SK-N-SH (cell line): Measurements from ENCODE around the gene CTNNA3. TPM values are rescaled to one million over a fixed set of nuclear protein-coding genes. Genes with fewer than 3 reads are reported as not detected.

Source experiments
- CTCF ChIA-PET: fragments of 300-600, 350-600 bp; formaldehyde crosslinking; extraction: SDS; loops from one replicate; lab custom pipeline; 2021; lab: Yijun Ruan, JAX
- POLR2A ChIA-PET: fragments of 350-600 bp; sonication (Branson Sonifier 250); formaldehyde crosslinking; extraction: SDS; loops from one replicate; lab custom pipeline; 2020; ENCODE audit warnings: antibody characterized with exemption, inconsistent platforms; lab: Yijun Ruan, JAX
- DNase-seq: peaks from one replicate; pipeline ENCODE4 v3.0.0; 2012
- H2AFZ ChIP-seq: fragments of 200-600 bp; sonication (generic); 2 replicates; pipeline ENCODE4 v1.8.1; 2016; ENCODE audit warnings: antibody characterized with exemption, mild to moderate bottlenecking, low read depth
- H3F3A ChIP-seq: fragments of 200-600 bp; sonication (generic); replicated peaks from 2 replicates; pipeline ENCODE3; 2016; ENCODE audit warnings: antibody characterized with exemption, mild to moderate bottlenecking; ENCODE audit not compliant: insufficient read depth
- H3K27ac ChIP-seq, 2 experiments: fragments of 200-500 bp in 1 of 2; fragments of 200-600 bp in 1 of 2; sonication (Bioruptor generic) in 1 of 2; sonication (generic), shearing (Covaris generic) in 1 of 2; 2 replicates each; pipeline versions ENCODE4 v1.5.1 to v1.6.1; 2014 to 2016; ENCODE audit warnings: low read depth in 2 of 2, inconsistent platforms in 1 of 2, low read length in 1 of 2, mild to moderate bottlenecking in 1 of 2, mixed read lengths in 1 of 2
- H3K27me3 ChIP-seq: fragments of 200-600 bp; sonication (generic), shearing (Covaris generic); 2 replicates; pipeline ENCODE4 v1.6.1; 2016; ENCODE audit warnings: mixed run types; ENCODE audit not compliant: insufficient read depth
- H3K36me3 ChIP-seq, 2 experiments: fragments of 200-500 bp in 1 of 2; fragments of 200-600 bp in 1 of 2; sonication (Bioruptor generic) in 1 of 2; sonication (generic) in 1 of 2; replicated peaks in 1 of 2; 2 replicates each; pipeline versions ENCODE3 to v1.5.1; 2014 to 2016; ENCODE audit warnings: low read length in 1 of 2, mild to moderate bottlenecking in 1 of 2; ENCODE audit not compliant: insufficient read depth in 2 of 2, control insufficient read depth in 1 of 2
- H3K4me1 ChIP-seq, 2 experiments: fragments of 200-500 bp in 1 of 2; fragments of 200-600 bp in 1 of 2; sonication (Bioruptor generic) in 1 of 2; sonication (generic), shearing (Covaris generic) in 1 of 2; 2 replicates each; pipeline versions ENCODE4 v1.5.1 to v1.6.1; 2014 to 2016; ENCODE audit warnings: low read depth in 1 of 2, low read length in 1 of 2, mixed run types in 1 of 2; ENCODE audit not compliant: insufficient read depth in 2 of 2, control insufficient read depth in 1 of 2
- H3K4me2 ChIP-seq: fragments of 200-600 bp; sonication (generic), shearing (Covaris generic); 2 replicates; pipeline ENCODE4 v1.6.1; 2017; ENCODE audit warnings: mixed run types
- H3K4me3 ChIP-seq, 2 experiments: fragments of 200-500 bp in 1 of 2; fragments of 200-600 bp in 1 of 2; sonication (Bioruptor generic) in 1 of 2; sonication (generic), shearing (Covaris generic) in 1 of 2; 2 replicates each; pipeline versions ENCODE4 v1.5.1 to v1.8.1; 2014 to 2016; ENCODE audit warnings: low read depth in 2 of 2, inconsistent platforms in 1 of 2, low read length in 1 of 2, mild to moderate bottlenecking in 1 of 2, mixed read lengths in 1 of 2, moderate library complexity in 1 of 2
- H3K79me2 ChIP-seq: fragments of 200-600 bp; sonication (generic); 2 replicates; pipeline ENCODE4 v1.8.1; 2017; ENCODE audit warnings: mild to moderate bottlenecking; ENCODE audit not compliant: insufficient read depth
- H3K9ac ChIP-seq: fragments of 200-600 bp; sonication (generic); 2 replicates; pipeline ENCODE4 v1.6.1; 2017; ENCODE audit warnings: mixed run types
- H3K9me2 ChIP-seq: fragments of 200-600 bp; sonication (generic); 2 replicates; pipeline ENCODE4 v1.6.1; 2017; ENCODE audit warnings: mixed run types
- H3K9me3 ChIP-seq: fragments of 200-600 bp; sonication (generic); 2 replicates; pipeline ENCODE4 v1.6.1; 2017; ENCODE audit warnings: mixed run types, mild to moderate bottlenecking, moderate library complexity
- H4K20me1 ChIP-seq: fragments of 200-600 bp; sonication (generic); 2 replicates; pipeline ENCODE4 v1.6.1; 2017; ENCODE audit warnings: mild to moderate bottlenecking, mixed run types; ENCODE audit not compliant: insufficient read depth
- CHD2 ChIP-seq: fragments of 150-350 bp; IDR thresholded peaks from 2 replicates; pipeline ENCODE4 v1.6.1; 2018; ENCODE audit warnings: low read length; ENCODE audit not compliant: partially characterized antibody
- FOSL2 ChIP-seq: IDR thresholded peaks from 2 replicates; pipeline ENCODE4 v1.4.0; 2012; ENCODE audit warnings: low read depth, mild to moderate bottlenecking, moderate library complexity, borderline replicate concordance
- FOXJ3 ChIP-seq: sonication (generic); formaldehyde crosslinking; IDR thresholded peaks from 2 replicates; pipeline ENCODE4 v1.5.1; 2020; ENCODE audit warnings: mild to moderate bottlenecking, missing genetic modification reagents
- FOXM1 ChIP-seq: IDR thresholded peaks from 2 replicates; pipeline ENCODE4 v1.4.0; 2012; ENCODE audit warnings: low read depth, mild to moderate bottlenecking
- GABPA ChIP-seq: IDR thresholded peaks from 2 replicates; pipeline ENCODE4 v1.4.0; 2012; ENCODE audit warnings: low read depth, mild to moderate bottlenecking
- JUND ChIP-seq: IDR thresholded peaks from 2 replicates; pipeline ENCODE4 v1.4.0; 2012
- NRF1 ChIP-seq: IDR thresholded peaks from 2 replicates; pipeline ENCODE4 v1.6.1; 2012; ENCODE audit warnings: low read depth, mild to moderate bottlenecking, low read length
- POLR2AphosphoS5 ChIP-seq: IDR thresholded peaks from 2 replicates; pipeline ENCODE4 v1.6.1; 2012; ENCODE audit warnings: low read depth, low read length
- RAD21 ChIP-seq: IDR thresholded peaks from 2 replicates; pipeline ENCODE4 v1.6.1; 2012; ENCODE audit warnings: mild to moderate bottlenecking, low read length
- RCOR1 ChIP-seq: fragments of 150-350 bp; IDR thresholded peaks from 2 replicates; pipeline ENCODE4 v1.6.1; 2017; ENCODE audit warnings: antibody characterized with exemption, low read length
- RFX5 ChIP-seq: IDR thresholded peaks from 2 replicates; pipeline ENCODE4 v1.6.1; 2012; ENCODE audit warnings: mild to moderate bottlenecking, improper control_type of control experiment, low read length
- SMC3 ChIP-seq: IDR thresholded peaks from 2 replicates; pipeline ENCODE4 v1.6.1; 2012; ENCODE audit warnings: low read depth, low read length, improper control_type of control experiment
- WGBS: methylation state at CpG from one replicate; pipeline ENCODE4 v1.1.6; 2017; ENCODE audit warnings: low lambda C conversion rate; 5-methylcytosine and 5-hydroxymethylcytosine counted together
- polyA plus RNA-seq, 3 experiments: library from polyadenylated mRNA; depleted of rRNA; stranded (reverse); fragments of >200 nt; gene quantifications; 2 replicates each; pipeline ENCODE4 v1.2.3, GENCODE V29; 2012
- TF ChIP-seq, protein P1 (sequence below): IDR thresholded peaks from 2 replicates; pipeline ENCODE4 v1.4.0; 2012; ENCODE audit warnings: low read depth, borderline replicate concordance
- TF ChIP-seq, protein P2 (sequence below): fragments of 150-350 bp; IDR thresholded peaks from 2 replicates; pipeline ENCODE4 v1.6.1; 2017; ENCODE audit warnings: antibody characterized with exemption, low read length, low read depth, borderline replicate concordance
- TF ChIP-seq, protein P3 (sequence below): IDR thresholded peaks from 2 replicates; pipeline ENCODE4; 2012
- TF ChIP-seq, protein P4 (sequence below): fragments of 150-350 bp; IDR thresholded peaks from 2 replicates; pipeline ENCODE4 v1.6.1; 2016; ENCODE audit warnings: mild to moderate bottlenecking, low read depth, low read length

CTNNA3 gene
- polyA plus RNA-seq, 1 of the 3 experiments (the other 2 are of a cell fraction), result not detected

DNA sequence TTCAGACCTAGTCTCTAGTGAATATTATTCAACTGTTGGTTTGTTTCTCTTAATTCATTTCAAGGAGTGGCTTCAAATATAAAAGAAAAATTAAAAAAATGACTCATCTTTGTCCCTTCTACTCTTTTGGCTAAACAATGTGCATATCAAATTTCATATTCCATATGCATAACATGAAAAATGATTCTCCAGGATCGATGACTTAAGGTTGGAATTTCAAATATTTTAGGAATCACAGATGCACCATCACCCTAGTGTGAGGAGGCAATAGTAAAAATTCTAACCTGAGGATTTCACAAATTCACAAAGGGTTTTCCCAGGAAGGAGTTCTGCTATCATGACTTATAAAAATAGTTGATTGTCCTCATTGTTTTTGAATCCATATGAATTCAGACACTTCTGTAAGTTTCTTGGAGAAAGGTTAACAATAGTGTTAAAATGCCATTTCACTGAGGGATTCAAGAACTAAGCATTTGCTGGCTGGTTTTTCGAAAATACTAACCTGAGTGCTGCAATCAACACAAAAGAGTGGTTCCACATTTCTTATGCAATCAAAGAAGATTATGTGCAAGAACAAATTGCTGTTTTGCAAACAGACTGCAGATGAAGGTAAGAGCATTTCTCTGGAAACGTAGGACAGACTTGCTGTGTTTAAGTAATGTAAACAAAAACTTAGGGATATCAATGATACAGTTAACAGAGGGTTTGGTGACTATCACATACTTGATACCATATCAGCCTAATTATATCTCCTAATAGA lies 1317.7 kb downstream of the CTNNA3 start:
- Histone ChIP-seq H3F3A (no peaks in the 10 kb centered on the region), H3K9ac (no peak overlapping the region), H3K4me1 (no peaks in the 10 kb centered on the region), H2AFZ (no peak overlapping the region), H3K4me2 (no peak overlapping the region), H3K4me3 (no peak overlapping the region), H3K27me3 (no peaks in the 10 kb centered on the region), H3K27ac (no peak overlapping the region), H3K9me2 (no peaks in the 10 kb centered on the region), H3K9me3 (no peaks in the 10 kb centered on the region), H3K79me2 (no peaks in the 10 kb centered on the region), H4K20me1 (no peaks in the 10 kb centered on the region), H3K36me3 (no peaks in the 10 kb centered on the region)
- ChIA-PET CTCF (no interaction called here), POLR2A (no interaction called here)
- TF ChIP-seq RFX5, result no peak
- no peak for TF ChIP-seq SMC3
- TF ChIP-seq NRF1, result no peak
- no peak for TF ChIP-seq FOXJ3
- TF ChIP-seq, protein P1, sequence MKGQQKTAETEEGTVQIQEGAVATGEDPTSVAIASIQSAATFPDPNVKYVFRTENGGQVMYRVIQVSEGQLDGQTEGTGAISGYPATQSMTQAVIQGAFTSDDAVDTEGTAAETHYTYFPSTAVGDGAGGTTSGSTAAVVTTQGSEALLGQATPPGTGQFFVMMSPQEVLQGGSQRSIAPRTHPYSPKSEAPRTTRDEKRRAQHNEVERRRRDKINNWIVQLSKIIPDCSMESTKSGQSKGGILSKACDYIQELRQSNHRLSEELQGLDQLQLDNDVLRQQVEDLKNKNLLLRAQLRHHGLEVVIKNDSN, result no peak
- TF ChIP-seq, protein P2, sequence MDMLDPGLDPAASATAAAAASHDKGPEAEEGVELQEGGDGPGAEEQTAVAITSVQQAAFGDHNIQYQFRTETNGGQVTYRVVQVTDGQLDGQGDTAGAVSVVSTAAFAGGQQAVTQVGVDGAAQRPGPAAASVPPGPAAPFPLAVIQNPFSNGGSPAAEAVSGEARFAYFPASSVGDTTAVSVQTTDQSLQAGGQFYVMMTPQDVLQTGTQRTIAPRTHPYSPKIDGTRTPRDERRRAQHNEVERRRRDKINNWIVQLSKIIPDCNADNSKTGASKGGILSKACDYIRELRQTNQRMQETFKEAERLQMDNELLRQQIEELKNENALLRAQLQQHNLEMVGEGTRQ, result no peak
- TF ChIP-seq, protein P3, sequence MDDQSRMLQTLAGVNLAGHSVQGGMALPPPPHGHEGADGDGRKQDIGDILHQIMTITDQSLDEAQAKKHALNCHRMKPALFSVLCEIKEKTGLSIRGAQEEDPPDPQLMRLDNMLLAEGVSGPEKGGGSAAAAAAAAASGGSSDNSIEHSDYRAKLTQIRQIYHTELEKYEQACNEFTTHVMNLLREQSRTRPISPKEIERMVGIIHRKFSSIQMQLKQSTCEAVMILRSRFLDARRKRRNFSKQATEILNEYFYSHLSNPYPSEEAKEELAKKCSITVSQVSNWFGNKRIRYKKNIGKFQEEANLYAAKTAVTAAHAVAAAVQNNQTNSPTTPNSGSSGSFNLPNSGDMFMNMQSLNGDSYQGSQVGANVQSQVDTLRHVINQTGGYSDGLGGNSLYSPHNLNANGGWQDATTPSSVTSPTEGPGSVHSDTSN, result no peak
- TF ChIP-seq CHD2, result no peak
- no peak for TF ChIP-seq RCOR1
- TF ChIP-seq, protein P4, sequence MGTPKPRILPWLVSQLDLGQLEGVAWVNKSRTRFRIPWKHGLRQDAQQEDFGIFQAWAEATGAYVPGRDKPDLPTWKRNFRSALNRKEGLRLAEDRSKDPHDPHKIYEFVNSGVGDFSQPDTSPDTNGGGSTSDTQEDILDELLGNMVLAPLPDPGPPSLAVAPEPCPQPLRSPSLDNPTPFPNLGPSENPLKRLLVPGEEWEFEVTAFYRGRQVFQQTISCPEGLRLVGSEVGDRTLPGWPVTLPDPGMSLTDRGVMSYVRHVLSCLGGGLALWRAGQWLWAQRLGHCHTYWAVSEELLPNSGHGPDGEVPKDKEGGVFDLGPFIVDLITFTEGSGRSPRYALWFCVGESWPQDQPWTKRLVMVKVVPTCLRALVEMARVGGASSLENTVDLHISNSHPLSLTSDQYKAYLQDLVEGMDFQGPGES, result no peak
- no peak for TF ChIP-seq JUND
- TF ChIP-seq FOXM1, result no peak
- no peak for TF ChIP-seq POLR2AphosphoS5
- no peak for TF ChIP-seq GABPA
- no peak for TF ChIP-seq RAD21
- no peak for TF ChIP-seq FOSL2
- WGBS, result 4% methylated on average over 3 of the region's 3 CpGs
- DNase-seq, result no peak
